Measurements from ENCODE around the gene RXRA.

- TF ChIP-seq CTCF (IDR thresholded peaks at IDR 0.05) (no peak), POLR2A (IDR thresholded peaks at IDR 0.05) (no peak)
Observed at GRCh38 chr9:134385915-134386314, 59.7 kb downstream of the RXRA start.
